ENCODE measurements around the gene MATCAP1. TPM values are rescaled to one million over a fixed set of nuclear protein-coding genes. Genes with fewer than 3 reads are reported as not detected.

The MATCAP1 gene
- total RNA-seq, 2 donors from 2014 or later: 13.7 to 28.4 TPM

GRCh38 chr16:67146523-67147357 lies 37.0 kb downstream of the MATCAP1 start:
- H3K9me3 ChIP-seq: no peaks in the 10 kb centered on the region
- peaks cover 0 to 7% of the 10 kb centered on the region in 2 donors for H3K4me1 ChIP-seq (ENCODE audit: control insufficient read depth in 1 of 2, low read depth in 2 of 2)
- no peak overlapping the region for H3K4me3 ChIP-seq
- no peak for ATAC-seq (ENCODE audit: insufficient number of reproducible peaks, low FRiP score, low read depth)
- peaks cover 39% of the 10 kb centered on the region for H3K36me3 ChIP-seq
- TF ChIP-seq CTCF (IDR thresholded peaks at IDR 0.05): no peak
- H3K27me3 ChIP-seq (replicated peaks; ENCODE audit: insufficient read depth): no peaks in the 10 kb centered on the region
- no peak for DNase-seq (ENCODE audit: low spot score)
- no peak overlapping the region for H3K27ac ChIP-seq

GRCh38 chr16:67145746-67146145 lies 38.0 kb downstream of the MATCAP1 start:
- DNase-seq (ENCODE audit: low spot score) (no peak), ATAC-seq (ENCODE audit: insufficient number of reproducible peaks, low FRiP score, low read depth) (no peak)
- H3K27me3 ChIP-seq (replicated peaks; ENCODE audit: insufficient read depth): no peaks in the 10 kb centered on the region
- no peaks in the 10 kb centered on the region for H3K9me3 ChIP-seq
- no peak overlapping the region for H3K27ac ChIP-seq
- peaks cover 49% of the 10 kb centered on the region for H3K36me3 ChIP-seq
- no peak for TF ChIP-seq CTCF (IDR thresholded peaks at IDR 0.05)
- H3K4me3 ChIP-seq: no peak overlapping the region
- H3K4me1 ChIP-seq (ENCODE audit: control insufficient read depth in 1 of 2, low read depth in 2 of 2): no peaks in the 10 kb centered on the region

- H3K27ac ChIP-seq: no peak overlapping the region
- H3K4me1 ChIP-seq (ENCODE audit: control insufficient read depth in 1 of 2, low read depth in 2 of 2): no peaks in the 10 kb centered on the region
- no peak for TF ChIP-seq CTCF (IDR thresholded peaks at IDR 0.05)
- H3K27me3 ChIP-seq (replicated peaks; ENCODE audit: insufficient read depth): no peaks in the 10 kb centered on the region
- H3K36me3 ChIP-seq: peaks cover 57% of the 10 kb centered on the region
- no peaks in the 10 kb centered on the region for H3K9me3 ChIP-seq
- no peak overlapping the region for H3K4me3 ChIP-seq
- ATAC-seq (ENCODE audit: insufficient number of reproducible peaks, low FRiP score, low read depth) (no peak), DNase-seq (ENCODE audit: low spot score) (no peak)
Observed at GRCh38 chr16:67144943-67145342, 38.8 kb downstream of the MATCAP1 start.

GRCh38 chr16:67142342-67142741 lies 41.4 kb downstream of the MATCAP1 start:
- Histone ChIP-seq H3K36me3 (peaks cover 75% of the 10 kb centered on the region), H3K27me3 (replicated peaks; ENCODE audit: insufficient read depth) (no peaks in the 10 kb centered on the region), H3K4me1 (ENCODE audit: control insufficient read depth in 1 of 2, low read depth in 2 of 2) (no peaks in the 10 kb centered on the region), H3K27ac (no peak overlapping the region), H3K9me3 (no peaks in the 10 kb centered on the region), H3K4me3 (no peak overlapping the region)
- DNase-seq (ENCODE audit: low spot score) (no peak), ATAC-seq (ENCODE audit: insufficient number of reproducible peaks, low FRiP score, low read depth) (no peak)
- no peak for TF ChIP-seq CTCF (IDR thresholded peaks at IDR 0.05)

- DNase-seq (ENCODE audit: low spot score): no peak
- no peak for ATAC-seq (ENCODE audit: insufficient number of reproducible peaks, low FRiP score, low read depth)
- no peak overlapping the region for H3K27ac ChIP-seq
- no peak for TF ChIP-seq CTCF (IDR thresholded peaks at IDR 0.05)
- H3K27me3 ChIP-seq (replicated peaks; ENCODE audit: insufficient read depth): no peaks in the 10 kb centered on the region
- H3K9me3 ChIP-seq: no peaks in the 10 kb centered on the region
- H3K36me3 ChIP-seq: peaks cover 83% of the 10 kb centered on the region
- no peak overlapping the region for H3K4me3 ChIP-seq
- H3K4me1 ChIP-seq (ENCODE audit: control insufficient read depth in 1 of 2, low read depth in 2 of 2): no peaks in the 10 kb centered on the region
Observed at GRCh38 chr16:67141391-67141790, 42.4 kb downstream of the MATCAP1 start.
